Transverse colon (tissue), 4 donors: ENCODE data around the gene RARRES1.

ENCODE experiments used
- CTCF ChIP-seq, 5 experiments: fragments of 200-600 bp in 3 of 5; fragments of 450-650 bp in 2 of 5; sonication (generic) in 3 of 5; IDR thresholded peaks; 1 replicate in 2 of 5; 2 replicates in 3 of 5; pipeline ENCODE4 v1.5.1; 2016 to 2017; ENCODE audit warnings: antibody characterized with exemption in 5 of 5, inconsistent platforms in 3 of 5, mild to moderate bottlenecking in 2 of 5, moderate library complexity in 1 of 5
- POLR2AphosphoS5 ChIP-seq, 3 donors: sonication (generic); formaldehyde crosslinking; IDR thresholded peaks; one replicate each; pipeline ENCODE4 v1.6.1; 2016; ENCODE audit warnings: antibody characterized with exemption in 3 of 3

GRCh38 chr3:158770741-158771350 is 38.6 kb upstream of the RARRES1 start:
- TF ChIP-seq CTCF (IDR thresholded peaks at IDR 0.05) = no peak
- TF ChIP-seq POLR2AphosphoS5 (IDR thresholded peaks at IDR 0.05) = no peak
